CD4-positive, CD25-positive, alpha-beta regulatory T cell (primary cell): Measurements from ENCODE around the gene NBEA. TPM values are rescaled to one million over a fixed set of nuclear protein-coding genes. Genes with fewer than 3 reads are reported as not detected.

Experiments
- ATAC-seq, 2 donors: fragments of 150-1000 bp; cut with Tn5 transposase; one replicate each; pipeline ENCODE4 v1.10.0; 2021; ENCODE audit warnings: low read depth in 2 of 2, moderate number of reproducible peaks in 2 of 2, moderate library complexity in 1 of 2
- DNase-seq, 3 donors: peaks; one replicate each; pipeline versions ENCODE4 v3.0.0 to v3.0.0-alpha.2; 2012 to 2022; ENCODE audit warnings: mixed read lengths in 1 of 3
- H3K27ac ChIP-seq: one replicate; pipeline ENCODE4 v1.7.0; 2013; ENCODE audit warnings: mild to moderate bottlenecking, low read length; ENCODE audit not compliant: insufficient read depth, poor library complexity, severe bottlenecking
- H3K27me3 ChIP-seq: one replicate; pipeline ENCODE4 v1.7.0; 2013; ENCODE audit warnings: low read length; ENCODE audit not compliant: control insufficient read depth, insufficient read depth
- H3K36me3 ChIP-seq: one replicate; pipeline ENCODE4 v1.7.0; 2013; ENCODE audit warnings: mild to moderate bottlenecking, low read length, moderate library complexity; ENCODE audit not compliant: control insufficient read depth, insufficient read depth
- H3K4me1 ChIP-seq: 2 replicates; pipeline ENCODE4 v1.7.0; 2013; ENCODE audit warnings: mild to moderate bottlenecking, low read length; ENCODE audit not compliant: insufficient read depth, control insufficient read depth, poor library complexity, severe bottlenecking
- H3K4me3 ChIP-seq: one replicate; pipeline ENCODE4 v1.7.0; 2013; ENCODE audit warnings: low read depth, mild to moderate bottlenecking, low read length, moderate library complexity
- H3K9me3 ChIP-seq, 2 experiments: 1 replicate in 1 of 2; 2 replicates in 1 of 2; pipeline ENCODE4 v1.7.0; 2013; ENCODE audit warnings: low read length in 2 of 2, mild to moderate bottlenecking in 1 of 2, moderate library complexity in 1 of 2; ENCODE audit not compliant: control insufficient read depth in 2 of 2
- H3K27ac Mint-ChIP-seq, 3 donors: one replicate each; pipeline ENCODE4 v1.8.0; 2020 to 2022; ENCODE audit warnings: mild to moderate bottlenecking in 3 of 3, mixed read lengths in 3 of 3, moderate library complexity in 2 of 3
- H3K27me3 Mint-ChIP-seq: one replicate; pipeline ENCODE4 v1.8.0; 2022; ENCODE audit warnings: mild to moderate bottlenecking, mixed read lengths
- H3K36me3 Mint-ChIP-seq: one replicate; pipeline ENCODE4 v1.8.0; 2020; ENCODE audit warnings: mixed read lengths
- H3K4me1 Mint-ChIP-seq, 4 donors: one replicate each; pipeline ENCODE4 v1.8.0; 2020 to 2022; ENCODE audit warnings: mixed read lengths in 4 of 4, mild to moderate bottlenecking in 1 of 4
- H3K4me3 Mint-ChIP-seq, 4 donors: one replicate each; pipeline ENCODE4 v1.8.0; 2020 to 2022; ENCODE audit warnings: mild to moderate bottlenecking in 4 of 4, mixed read lengths in 4 of 4, moderate library complexity in 3 of 4
- H3K9me3 Mint-ChIP-seq, 7 donors: one replicate each; pipeline ENCODE4 v1.8.0; 2020 to 2022; ENCODE audit warnings: mixed read lengths in 7 of 7, mild to moderate bottlenecking in 3 of 7, moderate library complexity in 2 of 7
- polyA plus RNA-seq, 4 donors: library from polyadenylated mRNA; unstranded; fragments of 300-500 nt; fragmentation: Illumina TruSeq; gene quantifications; one replicate each; pipeline ENCODE4 v1.2.3, GENCODE V29; 2021
- total RNA-seq: library from RNA; stranded (reverse); gene quantifications from one replicate; pipeline ENCODE4 v1.2.3, GENCODE V29; 2022

Gene NBEA
- total and polyA plus RNA-seq, 5 donors from 2014 or later = 0.02 to 1.1 (median 0.30) TPM

- Histone ChIP-seq H3K4me1 (no peaks in the 10 kb centered on the region), H3K27ac (no peak overlapping the region), H3K27me3 (no peaks in the 10 kb centered on the region), H3K9me3 (no peaks in the 10 kb centered on the region), H3K4me3 (no peak overlapping the region), H3K36me3 (no peaks in the 10 kb centered on the region)
- Mint-ChIP-seq H3K27me3 (no peaks in the 10 kb centered on the region), H3K4me3 (no peak overlapping the region), H3K36me3 (no peaks in the 10 kb centered on the region), H3K9me3 (no peaks in the 10 kb centered on the region), H3K27ac (no peak overlapping the region), H3K4me1 (no peaks in the 10 kb centered on the region)
- no peak for ATAC-seq
- DNase-seq = no peak
Observed at GRCh38 chr13:35557475-35557874, 615.4 kb downstream of the NBEA start.

DNA sequence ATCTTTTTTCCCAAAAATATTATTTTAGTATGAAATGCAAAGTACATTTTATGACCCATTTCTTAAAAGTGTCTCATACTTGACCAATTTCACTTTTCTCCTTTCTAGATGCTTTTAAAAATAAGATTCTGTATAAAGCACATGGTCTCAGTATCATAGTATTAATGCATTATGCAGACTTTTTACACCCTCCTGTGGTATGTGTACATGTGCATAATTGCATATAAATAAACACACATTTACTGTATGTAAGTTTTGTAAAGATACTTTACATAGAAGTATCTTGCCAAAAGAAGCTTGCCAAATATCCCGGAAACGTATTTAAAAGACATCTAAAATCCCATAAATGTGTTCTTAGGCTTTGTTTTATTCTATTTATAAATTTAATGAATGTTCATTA, 619.5 kb downstream of the NBEA start:
- Mint-ChIP-seq H3K4me3 (no peak overlapping the region), H3K27ac (no peak overlapping the region), H3K36me3 (no peaks in the 10 kb centered on the region), H3K27me3 (no peaks in the 10 kb centered on the region), H3K4me1 (no peaks in the 10 kb centered on the region), H3K9me3 (peaks cover 0 to 2% (median 0%) of the 10 kb centered on the region in 7 donors)
- H3K4me1 ChIP-seq = no peaks in the 10 kb centered on the region
- ATAC-seq (no peak), DNase-seq (no peak)
- no peaks in the 10 kb centered on the region for H3K27me3 ChIP-seq
- H3K36me3 ChIP-seq = no peaks in the 10 kb centered on the region
- no peak overlapping the region for H3K27ac ChIP-seq
- no peak overlapping the region for H3K4me3 ChIP-seq
- no peaks in the 10 kb centered on the region for H3K9me3 ChIP-seq

GRCh38 chr13:35565273-35565672, 623.2 kb downstream of the NBEA start:
- ATAC-seq (no peak), DNase-seq (no peak)
- H3K36me3 Mint-ChIP-seq = no peaks in the 10 kb centered on the region
- no peak overlapping the region for H3K27ac ChIP-seq
- no peaks in the 10 kb centered on the region for H3K27me3 ChIP-seq
- no peak overlapping the region for H3K4me3 ChIP-seq
- H3K9me3 ChIP-seq = no peaks in the 10 kb centered on the region
- no peaks in the 10 kb centered on the region for H3K36me3 ChIP-seq
- H3K4me3 Mint-ChIP-seq = no peak overlapping the region
- peaks cover 0 to 2% (median 0%) of the 10 kb centered on the region in 7 donors for H3K9me3 Mint-ChIP-seq
- no peak overlapping the region for H3K27ac Mint-ChIP-seq
- no peaks in the 10 kb centered on the region for H3K27me3 Mint-ChIP-seq
- H3K4me1 Mint-ChIP-seq = no peaks in the 10 kb centered on the region
- H3K4me1 ChIP-seq = no peaks in the 10 kb centered on the region

DNA sequence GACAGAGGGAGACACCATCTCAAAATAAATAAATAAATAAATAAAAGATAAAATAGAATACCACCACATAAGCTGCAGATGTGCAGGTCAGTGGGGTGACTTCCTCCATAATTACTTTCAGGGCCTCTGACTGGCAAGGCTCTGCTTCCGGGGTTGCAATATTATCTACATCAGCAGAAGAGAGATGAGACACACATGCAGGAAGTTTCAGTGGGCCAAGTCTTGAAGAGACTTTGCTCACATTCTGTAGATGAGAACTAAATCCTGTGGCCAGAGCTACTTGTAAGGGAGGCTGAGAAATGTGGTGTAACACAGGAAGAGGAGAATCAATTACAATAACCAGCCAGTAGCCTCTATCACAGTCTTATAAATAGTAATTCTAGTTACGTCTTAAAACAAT, 624.3 kb downstream of the NBEA start:
- Histone ChIP-seq H3K27ac (no peak overlapping the region), H3K27me3 (no peaks in the 10 kb centered on the region), H3K9me3 (no peaks in the 10 kb centered on the region), H3K4me3 (no peak overlapping the region), H3K36me3 (no peaks in the 10 kb centered on the region), H3K4me1 (no peaks in the 10 kb centered on the region)
- DNase-seq (no peak), ATAC-seq (no peak)
- H3K27me3 Mint-ChIP-seq = no peaks in the 10 kb centered on the region
- no peaks in the 10 kb centered on the region for H3K36me3 Mint-ChIP-seq
- H3K9me3 Mint-ChIP-seq = peaks cover 0 to 2% (median 0%) of the 10 kb centered on the region in 7 donors
- no peak overlapping the region for H3K27ac Mint-ChIP-seq
- H3K4me3 Mint-ChIP-seq = no peak overlapping the region
- no peaks in the 10 kb centered on the region for H3K4me1 Mint-ChIP-seq

DNA sequence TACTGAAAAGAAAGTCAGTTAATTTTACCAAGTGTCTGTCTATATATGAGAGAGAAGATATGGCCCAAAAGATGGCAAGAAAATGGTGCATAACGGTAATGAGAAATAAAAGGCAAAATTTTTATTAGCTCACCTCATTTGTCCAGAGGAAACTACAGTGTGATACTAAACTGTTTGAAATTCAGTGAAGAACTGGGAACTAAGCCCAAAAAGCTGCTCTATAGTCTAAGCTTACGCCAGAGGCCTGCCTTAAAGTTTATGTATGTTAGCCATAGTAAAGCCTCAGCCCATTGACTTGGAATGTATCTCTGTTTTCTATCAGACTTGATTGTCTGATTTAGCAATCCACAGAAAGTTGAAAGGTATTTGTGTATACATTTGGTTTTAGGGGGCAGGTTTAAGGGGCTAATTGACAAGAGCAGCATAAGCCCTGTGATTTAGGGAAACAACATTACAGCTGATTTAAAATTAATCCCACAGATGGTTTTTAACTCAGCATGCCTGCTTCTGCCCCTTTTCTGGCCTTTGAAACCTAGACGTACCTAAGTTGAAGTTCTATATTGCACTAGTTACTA, 625.4 kb downstream of the NBEA start:
- no peaks in the 10 kb centered on the region for H3K4me1 Mint-ChIP-seq
- H3K9me3 Mint-ChIP-seq = peaks cover 0 to 2% (median 0%) of the 10 kb centered on the region in 7 donors
- Histone ChIP-seq H3K9me3 (no peaks in the 10 kb centered on the region), H3K4me3 (no peak overlapping the region), H3K36me3 (no peaks in the 10 kb centered on the region), H3K4me1 (no peaks in the 10 kb centered on the region), H3K27me3 (no peaks in the 10 kb centered on the region), H3K27ac (no peak overlapping the region)
- H3K4me3 Mint-ChIP-seq = no peak overlapping the region
- no peak for ATAC-seq
- H3K27ac Mint-ChIP-seq = no peak overlapping the region
- H3K36me3 Mint-ChIP-seq = no peaks in the 10 kb centered on the region
- no peaks in the 10 kb centered on the region for H3K27me3 Mint-ChIP-seq
- DNase-seq = no peak

GRCh38 chr13:35573639-35574038, 631.6 kb downstream of the NBEA start:
- Histone ChIP-seq H3K4me3 (no peak overlapping the region), H3K36me3 (no peaks in the 10 kb centered on the region), H3K27me3 (no peaks in the 10 kb centered on the region), H3K4me1 (no peaks in the 10 kb centered on the region), H3K27ac (no peak overlapping the region), H3K9me3 (peaks cover 0 to 1% of the 10 kb centered on the region in 2 experiments)
- Mint-ChIP-seq H3K36me3 (no peaks in the 10 kb centered on the region), H3K4me1 (no peaks in the 10 kb centered on the region), H3K9me3 (no peaks in the 10 kb centered on the region), H3K27ac (no peak overlapping the region), H3K4me3 (no peak overlapping the region), H3K27me3 (no peaks in the 10 kb centered on the region)
- DNase-seq = no peak
- no peak for ATAC-seq

DNA sequence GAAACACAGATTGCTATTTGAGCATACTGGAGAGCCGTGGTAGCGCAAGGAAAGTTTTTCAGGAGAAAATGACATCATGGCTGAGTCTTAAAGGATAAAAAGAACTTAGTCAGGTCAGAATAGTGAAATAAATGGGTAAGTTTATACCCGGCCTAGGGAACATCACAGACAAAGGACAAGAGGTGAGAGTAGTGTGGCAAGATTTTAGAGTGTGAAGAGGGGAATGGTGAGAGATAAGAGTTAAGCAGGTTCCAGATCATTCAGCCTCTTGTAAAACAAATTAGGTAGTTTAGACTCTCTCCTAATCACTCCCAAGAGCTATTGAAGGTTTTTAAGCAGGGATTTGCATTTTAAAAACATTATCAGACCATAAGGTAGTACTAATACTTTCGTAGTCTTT, 650.4 kb downstream of the NBEA start:
- no peak overlapping the region for H3K4me3 Mint-ChIP-seq

GRCh38 chr13:35593651-35594050, 651.6 kb downstream of the NBEA start:
- no peak overlapping the region for H3K27ac Mint-ChIP-seq
- DNase-seq (no peak), ATAC-seq (no peak)
- Histone ChIP-seq H3K27me3 (no peaks in the 10 kb centered on the region), H3K36me3 (no peaks in the 10 kb centered on the region), H3K27ac (no peak overlapping the region), H3K4me3 (no peak overlapping the region), H3K9me3 (no peaks in the 10 kb centered on the region), H3K4me1 (no peaks in the 10 kb centered on the region)
- no peak overlapping the region for H3K4me3 Mint-ChIP-seq
- H3K9me3 Mint-ChIP-seq = peaks cover 0 to 10% (median 0%) of the 10 kb centered on the region in 7 donors
- no peaks in the 10 kb centered on the region for H3K4me1 Mint-ChIP-seq
- no peaks in the 10 kb centered on the region for H3K27me3 Mint-ChIP-seq
- no peaks in the 10 kb centered on the region for H3K36me3 Mint-ChIP-seq

More for the DNA sequence above, 650.4 kb downstream of the NBEA start:
- H3K27me3 ChIP-seq = no peaks in the 10 kb centered on the region
- no peak for DNase-seq
- ATAC-seq = no peak
- H3K27ac ChIP-seq = no peak overlapping the region
- H3K36me3 ChIP-seq = no peaks in the 10 kb centered on the region
- H3K4me1 ChIP-seq = no peaks in the 10 kb centered on the region
- H3K36me3 Mint-ChIP-seq = no peaks in the 10 kb centered on the region
- no peak overlapping the region for H3K4me3 ChIP-seq
- no peaks in the 10 kb centered on the region for H3K4me1 Mint-ChIP-seq
- peaks cover 0 to 10% (median 0%) of the 10 kb centered on the region in 7 donors for H3K9me3 Mint-ChIP-seq
- no peak overlapping the region for H3K27ac Mint-ChIP-seq
- H3K9me3 ChIP-seq = no peaks in the 10 kb centered on the region
- no peaks in the 10 kb centered on the region for H3K27me3 Mint-ChIP-seq
